H9 (cell line): ENCODE data around the gene STARD7. TPM values are rescaled to one million over a fixed set of nuclear protein-coding genes. Genes with fewer than 3 reads are reported as not detected.

Source experiments
- DNase-seq: peaks from one replicate; pipeline ENCODE4 v3.0.0-alpha.2; 2017
- H2AFZ ChIP-seq: one replicate; pipeline ENCODE4 v1.6.1; 2013; ENCODE audit warnings: mild to moderate bottlenecking, low read length, control low read depth, moderate library complexity
- H2AK5ac ChIP-seq: 2 replicates; pipeline ENCODE4 v1.6.1; 2013; ENCODE audit warnings: low read length, control low read depth, mixed read lengths; ENCODE audit not compliant: insufficient read length
- H2BK120ac ChIP-seq: one replicate; pipeline ENCODE4 v1.6.1; 2013; ENCODE audit warnings: low read depth, mild to moderate bottlenecking, low read length, control low read depth, inconsistent platforms; ENCODE audit not compliant: poor library complexity, severe bottlenecking
- H2BK12ac ChIP-seq: 2 replicates; pipeline ENCODE4 v1.6.1; 2013; ENCODE audit warnings: low read length, control low read depth, mixed read lengths, low read depth; ENCODE audit not compliant: insufficient read length
- H2BK15ac ChIP-seq: 2 replicates; pipeline ENCODE4 v1.6.1; 2013; ENCODE audit warnings: low read depth, low read length, control low read depth
- H2BK20ac ChIP-seq: one replicate; pipeline ENCODE4 v1.6.1; 2013; ENCODE audit warnings: low read depth, mild to moderate bottlenecking, low read length, control low read depth, inconsistent platforms; ENCODE audit not compliant: poor library complexity, severe bottlenecking
- H2BK5ac ChIP-seq: 2 replicates; pipeline ENCODE4 v1.6.1; 2013; ENCODE audit warnings: low read length, control low read depth, mixed read lengths; ENCODE audit not compliant: insufficient read length
- H3K14ac ChIP-seq: 2 replicates; pipeline ENCODE4 v1.6.1; 2013; ENCODE audit warnings: low read length, control low read depth; ENCODE audit not compliant: insufficient read depth
- H3K18ac ChIP-seq: 2 replicates; pipeline ENCODE4 v1.6.1; 2013; ENCODE audit warnings: low read depth, mild to moderate bottlenecking, mixed read lengths, low read length, control low read depth; ENCODE audit not compliant: insufficient read length
- H3K23ac ChIP-seq: 2 replicates; pipeline ENCODE4 v1.6.1; 2013; ENCODE audit warnings: low read length, control low read depth, mixed read lengths, low read depth; ENCODE audit not compliant: insufficient read length
- H3K23me2 ChIP-seq: 2 replicates; pipeline ENCODE4 v1.6.1; 2013; ENCODE audit warnings: low read depth, mild to moderate bottlenecking, mixed read lengths, low read length, control low read depth; ENCODE audit not compliant: insufficient read length, poor library complexity, severe bottlenecking
- H3K27ac ChIP-seq: 2 replicates; pipeline ENCODE4 v1.5.1; 2013; ENCODE audit warnings: low read length, control low read depth, mixed read lengths, low read depth; ENCODE audit not compliant: insufficient read length
- H3K27me3 ChIP-seq: 2 replicates; pipeline ENCODE4 v1.6.1; 2013; ENCODE audit warnings: low read length, control low read depth, inconsistent platforms; ENCODE audit not compliant: insufficient read depth
- H3K4ac ChIP-seq: 2 replicates; pipeline ENCODE4 v1.6.1; 2013; ENCODE audit warnings: low read depth, mild to moderate bottlenecking, control low read depth, inconsistent platforms, low read length, moderate library complexity
- H3K4me1 ChIP-seq: 2 replicates; pipeline ENCODE4 v1.6.1; 2013; ENCODE audit warnings: low read length, control low read depth, inconsistent platforms; ENCODE audit not compliant: insufficient read depth
- H3K4me2 ChIP-seq: 2 replicates; pipeline ENCODE4 v1.6.1; 2013; ENCODE audit warnings: low read length, control low read depth, mixed read lengths; ENCODE audit not compliant: insufficient read length, insufficient read depth
- H3K56ac ChIP-seq: 2 replicates; pipeline ENCODE4 v1.6.1; 2013; ENCODE audit warnings: low read depth, mild to moderate bottlenecking, mixed read lengths, low read length, control low read depth; ENCODE audit not compliant: insufficient read length
- H3K79me1 ChIP-seq: 2 replicates; pipeline ENCODE4 v1.6.1; 2013; ENCODE audit warnings: low read depth, mild to moderate bottlenecking, moderate library complexity, low read length, control low read depth, inconsistent platforms; ENCODE audit not compliant: insufficient read depth, poor library complexity, severe bottlenecking
- H3K79me2 ChIP-seq: 2 replicates; pipeline ENCODE4 v1.6.1; 2013; ENCODE audit warnings: low read length, control low read depth, inconsistent platforms; ENCODE audit not compliant: insufficient read depth
- H3K9ac ChIP-seq: 2 replicates; pipeline ENCODE4 v1.6.1; 2013; ENCODE audit warnings: low read length, control low read depth, mixed read lengths; ENCODE audit not compliant: insufficient read length; ENCODE audit errors: extremely low read depth
- H3K9me3 ChIP-seq: one replicate; pipeline ENCODE4 v1.6.1; 2013; ENCODE audit warnings: low read depth, low read length, inconsistent platforms; ENCODE audit not compliant: control insufficient read depth
- H3T11ph ChIP-seq: one replicate; pipeline ENCODE4 v1.6.1; 2013; ENCODE audit warnings: mild to moderate bottlenecking, low read length, control low read depth, inconsistent platforms
- H4K20me1 ChIP-seq: one replicate; pipeline ENCODE4 v1.6.1; 2013; ENCODE audit not compliant: control insufficient read depth, insufficient read length, insufficient read depth
- H4K5ac ChIP-seq: 2 replicates; pipeline ENCODE4 v1.6.1; 2013; ENCODE audit warnings: low read depth, mild to moderate bottlenecking, mixed read lengths, low read length, control low read depth; ENCODE audit not compliant: insufficient read length
- H4K8ac ChIP-seq: replicated peaks from 2 replicates; pipeline ENCODE4 v1.6.1; 2013; ENCODE audit warnings: low read length, control low read depth, mixed read lengths, low read depth; ENCODE audit not compliant: insufficient read length
- H4K91ac ChIP-seq: 2 replicates; pipeline ENCODE4 v1.6.1; 2013; ENCODE audit warnings: low read depth, mild to moderate bottlenecking, moderate library complexity, mixed read lengths, low read length, control low read depth; ENCODE audit not compliant: insufficient read length
- H3K27ac Mint-ChIP-seq, 3 experiments: 2 replicates in 2 of 3; 3 replicates in 1 of 3; pipeline ENCODE4 v1.8.0; 2020 to 2021; ENCODE audit warnings: mixed read lengths in 3 of 3, mild to moderate bottlenecking in 1 of 3, moderate library complexity in 1 of 3
- H3K27me3 Mint-ChIP-seq: 2 replicates; pipeline ENCODE4 v1.8.0; 2021; ENCODE audit warnings: low read depth, mild to moderate bottlenecking, moderate library complexity, mixed read lengths
- H3K36me3 Mint-ChIP-seq, 3 experiments: 2 replicates in 2 of 3; 3 replicates in 1 of 3; pipeline ENCODE4 v1.8.0; 2020 to 2021; ENCODE audit warnings: low read depth in 3 of 3, mixed read lengths in 3 of 3; ENCODE audit not compliant: insufficient read depth in 1 of 3
- H3K4me1 Mint-ChIP-seq, 2 experiments: 2 replicates each; pipeline ENCODE4 v1.8.0; 2020; ENCODE audit warnings: mixed read lengths in 2 of 2
- H3K4me3 Mint-ChIP-seq, 2 experiments: 2 replicates in 1 of 2; 3 replicates in 1 of 2; pipeline ENCODE4 v1.8.0; 2020 to 2021; ENCODE audit warnings: mild to moderate bottlenecking in 2 of 2, mixed read lengths in 2 of 2, moderate library complexity in 1 of 2
- H3K9me3 Mint-ChIP-seq, 2 experiments: 2 replicates in 1 of 2; 3 replicates in 1 of 2; pipeline ENCODE4 v1.8.0; 2020; ENCODE audit warnings: mild to moderate bottlenecking in 2 of 2, mixed read lengths in 2 of 2, moderate library complexity in 1 of 2
- WGBS: extraction: QIAGEN DNeasy Blood & Tissue Kit; methylation state at CpG from one replicate; pipeline ENCODE4 v1.1.7; 2013; ENCODE audit warnings: missing lambda C conversion rate, low lambda C conversion rate, mixed read lengths; ENCODE audit not compliant: insufficient read length; ENCODE audit errors: extremely low coverage; 5-methylcytosine and 5-hydroxymethylcytosine counted together
- total RNA-seq: library from RNA; stranded (reverse); gene quantifications from 2 replicates; pipeline ENCODE4 v1.2.1, GENCODE V29; 2021
- TF ChIP-seq, protein P1 (sequence below): fragments of 200-600 bp; sonication (generic); conservative IDR thresholded peaks from 3 replicates; pipeline ENCODE4 v1.8.0; 2021; ENCODE audit warnings: antibody characterized with exemption, mild to moderate bottlenecking

The STARD7 gene
- total RNA-seq, 1 experiment from 2014 or later = 212 TPM

DNA sequence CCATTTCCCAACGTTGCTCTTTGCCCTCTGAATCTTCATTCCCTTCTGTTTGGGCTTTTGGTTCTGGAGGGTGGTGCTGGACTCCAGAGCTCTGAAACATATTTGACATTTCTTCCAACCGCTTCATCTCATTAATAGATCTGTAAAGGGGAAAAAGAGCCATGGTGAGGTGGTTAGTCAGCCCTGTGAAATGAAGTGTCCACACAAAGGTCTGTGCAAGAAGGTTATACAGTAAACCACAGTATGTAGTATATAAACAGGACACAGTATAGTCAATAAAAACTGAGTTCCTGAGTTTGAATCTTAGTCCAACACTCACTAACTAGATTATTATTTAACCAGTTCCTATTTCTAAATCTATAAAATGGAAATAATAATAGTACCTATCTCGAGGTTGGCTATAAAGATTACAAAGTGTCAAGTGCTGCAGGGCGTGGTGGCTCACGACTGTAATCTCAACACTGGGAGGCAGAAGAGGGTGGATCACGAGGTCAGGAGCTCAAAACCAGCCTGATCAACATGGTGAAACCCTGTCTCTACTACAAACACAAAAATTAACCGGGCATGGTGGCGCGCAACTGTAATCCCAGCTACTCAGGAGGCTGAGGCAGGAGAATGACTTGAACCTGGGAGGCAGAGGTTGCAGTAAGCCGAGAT lies 13.1 kb downstream of the STARD7 start:
- Mint-ChIP-seq H3K27ac (peak overlapping the region in 1 of 3 experiments; percentile 87; a peak in 1 of 7 replicates), H3K4me1 (peaks cover 13% of the 10 kb centered on the region in 2 experiments), H3K27me3 (no peaks in the 10 kb centered on the region), H3K36me3 (peaks cover 37 to 50% (median 48%) of the 10 kb centered on the region in 3 experiments), H3K4me3 (no peak overlapping the region), H3K9me3 (no peaks in the 10 kb centered on the region)
- WGBS = no CpG with 5 or more reads among the region's 10 CpGs
- Histone ChIP-seq H3T11ph (no peak overlapping the region), H4K20me1 (no peaks in the 10 kb centered on the region), H3K79me1 (peaks cover 4% of the 10 kb centered on the region), H3K4ac (no peak overlapping the region), H3K27me3 (no peaks in the 10 kb centered on the region), H2BK5ac (no peak overlapping the region), H4K91ac (no peak overlapping the region), H2AFZ (no peak overlapping the region), H3K4me2 (no peak overlapping the region), H4K5ac (no peak overlapping the region), H2BK12ac (no peak overlapping the region), H4K8ac (no peak overlapping the region), H2BK15ac (no peak overlapping the region), H3K9ac (no peak overlapping the region), H3K14ac (no peak overlapping the region), H3K79me2 (peaks cover 12% of the 10 kb centered on the region; the same call in 1 of the 2 replicates), H3K27ac (no peak overlapping the region), H3K56ac (no peak overlapping the region), H2AK5ac (no peak overlapping the region), H3K23me2 (no peaks in the 10 kb centered on the region), H2BK120ac (no peak overlapping the region), H3K9me3 (no peaks in the 10 kb centered on the region), H3K4me1 (no peaks in the 10 kb centered on the region), H2BK20ac (no peak overlapping the region), H3K23ac (no peak overlapping the region), H3K18ac (no peak overlapping the region)
- no peak for DNase-seq
- TF ChIP-seq, protein P1, sequence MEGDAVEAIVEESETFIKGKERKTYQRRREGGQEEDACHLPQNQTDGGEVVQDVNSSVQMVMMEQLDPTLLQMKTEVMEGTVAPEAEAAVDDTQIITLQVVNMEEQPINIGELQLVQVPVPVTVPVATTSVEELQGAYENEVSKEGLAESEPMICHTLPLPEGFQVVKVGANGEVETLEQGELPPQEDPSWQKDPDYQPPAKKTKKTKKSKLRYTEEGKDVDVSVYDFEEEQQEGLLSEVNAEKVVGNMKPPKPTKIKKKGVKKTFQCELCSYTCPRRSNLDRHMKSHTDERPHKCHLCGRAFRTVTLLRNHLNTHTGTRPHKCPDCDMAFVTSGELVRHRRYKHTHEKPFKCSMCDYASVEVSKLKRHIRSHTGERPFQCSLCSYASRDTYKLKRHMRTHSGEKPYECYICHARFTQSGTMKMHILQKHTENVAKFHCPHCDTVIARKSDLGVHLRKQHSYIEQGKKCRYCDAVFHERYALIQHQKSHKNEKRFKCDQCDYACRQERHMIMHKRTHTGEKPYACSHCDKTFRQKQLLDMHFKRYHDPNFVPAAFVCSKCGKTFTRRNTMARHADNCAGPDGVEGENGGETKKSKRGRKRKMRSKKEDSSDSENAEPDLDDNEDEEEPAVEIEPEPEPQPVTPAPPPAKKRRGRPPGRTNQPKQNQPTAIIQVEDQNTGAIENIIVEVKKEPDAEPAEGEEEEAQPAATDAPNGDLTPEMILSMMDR = no peak
